Measurements from ENCODE around the gene FBXL14.
"Not testable (repeated sequence)": the region's sequence is repeated elsewhere in the genome, so short reads cannot be mapped to it uniquely, and the experiment has no call there.

FBXL14 gene

DNA sequence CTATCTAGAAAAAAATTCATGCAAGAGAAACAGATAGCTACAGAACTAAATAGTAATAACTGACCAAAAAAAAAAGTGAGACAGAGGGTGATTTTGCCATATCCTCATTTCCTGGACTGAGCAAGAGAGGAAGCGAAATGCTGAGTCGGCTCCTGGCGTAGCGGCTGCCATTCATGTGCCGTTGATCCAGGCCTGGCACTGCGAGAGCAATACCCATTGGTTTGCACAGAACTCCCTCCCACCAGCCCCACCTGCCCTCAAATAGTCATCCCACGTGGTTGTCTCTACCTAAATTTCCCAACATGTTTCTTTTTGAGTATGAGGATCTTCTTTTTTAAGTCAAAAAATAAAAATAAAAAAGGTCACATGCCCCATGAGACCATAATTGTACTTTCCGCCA, 25.2 kb upstream of the FBXL14 start:
- DNase-seq (ENCODE audit: low read depth), result no peak

DNA sequence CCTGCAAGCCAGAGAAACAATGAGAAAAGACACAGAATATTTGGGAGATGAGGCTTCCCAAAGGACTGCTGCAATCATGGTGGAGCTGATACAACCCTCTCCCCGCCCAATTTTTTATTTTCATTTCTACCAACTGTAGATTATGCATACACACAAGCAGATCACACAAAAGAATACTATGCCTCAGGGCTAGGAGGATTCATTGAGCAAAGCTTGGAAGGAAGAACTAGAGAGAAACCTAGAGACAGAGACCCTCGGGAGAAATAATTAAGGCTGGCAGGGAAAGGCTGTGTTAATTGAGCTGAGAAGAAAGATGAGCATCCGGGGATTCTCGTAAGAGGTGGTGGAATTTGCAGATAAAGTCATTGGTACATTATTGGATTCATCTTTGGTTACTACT, 24.8 kb upstream of the FBXL14 start:
- no peak for DNase-seq (ENCODE audit: low read depth)

DNA sequence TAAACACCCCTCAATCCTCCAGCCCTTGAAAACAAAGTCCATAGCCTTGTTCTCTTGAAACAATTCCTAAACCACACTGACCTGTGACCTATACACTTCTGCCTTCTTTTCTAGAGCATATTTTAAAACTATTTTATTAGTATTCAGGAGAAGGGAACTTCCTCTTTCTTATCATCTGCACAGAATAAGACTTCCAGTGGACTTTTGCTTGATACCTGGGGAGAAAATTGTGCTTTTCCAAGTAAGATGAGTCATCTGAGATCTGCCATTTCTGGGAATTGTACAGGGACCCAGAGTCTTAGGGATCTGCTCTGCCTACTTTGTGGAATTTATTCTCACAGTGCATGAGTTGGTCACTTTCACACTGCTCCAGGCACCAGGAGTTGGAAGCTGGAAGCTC, 24.1 kb upstream of the FBXL14 start:
- DNase-seq (ENCODE audit: low read depth), result no peak

DNA sequence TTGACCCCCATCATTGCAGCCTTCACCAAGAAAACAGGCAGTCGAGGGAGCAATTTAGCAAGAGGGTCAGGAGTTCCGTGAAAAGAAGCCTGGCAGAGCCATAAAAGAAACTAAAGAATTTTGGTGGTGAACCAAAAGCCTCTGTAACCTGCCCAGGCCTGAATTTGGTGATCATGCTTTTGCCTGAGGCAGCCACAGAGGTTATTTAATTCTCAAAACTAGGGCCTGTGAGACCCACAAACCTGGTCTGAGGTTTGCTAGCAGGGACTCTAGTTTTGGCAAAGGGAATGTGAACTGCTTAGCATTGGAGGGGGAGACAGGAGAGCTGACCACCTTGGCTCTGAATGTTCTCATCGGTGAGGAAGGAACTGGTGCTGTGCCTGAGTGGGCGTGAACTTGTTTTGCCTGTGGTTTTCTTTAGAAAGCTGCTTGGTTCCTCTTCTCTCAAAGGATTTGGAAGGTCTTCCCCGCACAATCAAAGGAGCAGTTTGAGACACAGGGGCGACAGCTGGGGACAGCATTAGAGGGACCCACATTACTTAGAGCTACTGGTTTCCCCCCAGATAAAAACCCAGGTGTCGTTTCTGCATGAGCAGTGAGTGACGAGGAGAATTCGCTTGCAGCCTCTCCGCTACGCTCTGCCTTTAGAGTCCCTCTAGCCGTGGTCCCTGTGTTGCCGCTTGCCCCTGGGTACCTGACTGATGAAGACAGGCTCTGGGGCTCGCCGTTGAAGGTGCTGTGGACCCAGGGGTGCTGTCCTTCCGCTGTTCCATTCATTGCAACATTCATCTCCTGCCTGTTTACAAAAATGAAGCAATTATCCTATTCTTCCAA, 22.1 kb upstream of the FBXL14 start:
- no peak for DNase-seq (ENCODE audit: low read depth)

DNA sequence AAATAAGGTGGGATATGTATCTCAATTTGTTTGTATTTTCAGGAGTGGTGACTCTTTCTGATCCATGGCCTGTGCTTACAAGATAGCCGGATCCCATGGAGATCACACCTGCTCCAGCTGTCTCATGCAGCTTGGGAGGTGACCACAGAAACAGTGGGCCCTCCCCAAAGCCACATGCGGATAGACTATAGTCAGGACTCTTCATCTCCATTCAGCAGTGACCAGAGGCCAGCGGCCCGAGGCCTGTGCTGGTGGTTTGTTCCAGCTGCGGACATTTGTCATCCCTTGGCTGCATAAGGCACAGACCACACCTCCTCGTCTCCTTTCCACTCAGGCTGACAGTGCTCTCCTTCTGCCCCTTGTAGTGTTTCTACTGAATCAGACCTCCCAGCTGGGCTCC, 20.0 kb upstream of the FBXL14 start:
- no peak for DNase-seq (ENCODE audit: low read depth)

DNA sequence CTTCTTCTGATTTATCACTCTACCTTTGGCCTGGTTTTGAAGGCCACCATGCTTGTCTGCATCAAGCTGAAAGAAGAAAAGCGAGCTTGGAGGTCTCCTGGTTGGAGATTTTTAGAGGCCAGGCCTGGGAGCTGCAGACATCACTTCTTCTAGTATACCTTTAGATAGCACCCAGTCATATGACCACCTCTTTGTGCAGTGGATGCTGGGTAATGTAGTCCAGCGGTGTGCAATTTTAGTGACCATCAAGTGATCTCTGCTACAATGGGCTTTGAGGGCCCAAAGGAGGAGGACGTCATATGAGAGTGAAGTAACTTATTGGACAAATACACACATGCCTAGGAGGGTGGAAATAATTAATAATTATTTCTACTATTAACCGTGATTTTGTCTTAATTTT, 19.5 kb upstream of the FBXL14 start:
- DNase-seq (ENCODE audit: low read depth), result no peak

DNA sequence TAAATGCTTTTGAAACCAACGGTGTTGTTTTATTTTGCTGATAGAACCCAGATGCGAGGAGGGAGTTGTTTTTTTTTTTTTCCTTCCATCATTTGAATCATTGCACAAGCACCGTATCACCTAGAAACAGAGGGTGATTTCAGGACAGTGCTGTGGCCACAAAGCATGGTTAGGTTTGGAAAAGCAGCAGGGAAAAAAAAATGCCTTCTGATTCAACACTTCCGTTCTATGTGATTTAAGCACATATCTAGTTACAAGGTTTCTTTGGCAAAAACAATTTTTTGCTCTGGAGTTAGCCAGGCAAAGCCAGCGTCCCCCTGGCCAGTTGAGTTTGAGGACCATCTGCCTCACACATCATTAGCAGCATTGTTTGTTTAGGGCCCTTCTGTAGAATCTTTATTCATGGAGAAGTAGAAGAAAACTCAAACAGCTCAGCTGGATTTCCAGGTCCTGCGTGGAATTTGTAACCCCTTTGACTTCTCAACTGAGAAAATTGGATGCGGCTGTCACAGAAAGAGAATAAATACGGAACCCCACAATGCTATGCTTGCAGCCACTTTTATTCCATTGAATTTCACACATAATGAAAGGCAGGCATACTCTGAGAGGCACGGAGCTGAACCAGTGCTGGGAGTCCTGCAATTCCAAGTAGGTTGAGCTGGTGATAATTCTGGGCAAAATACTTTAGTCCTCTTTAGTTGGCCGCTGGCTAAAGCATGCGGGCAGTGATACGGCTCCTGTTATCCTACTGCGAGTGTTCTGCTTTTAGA, 17.6 kb upstream of the FBXL14 start:
- peak; percentile 87 for DNase-seq (ENCODE audit: low read depth)

DNA sequence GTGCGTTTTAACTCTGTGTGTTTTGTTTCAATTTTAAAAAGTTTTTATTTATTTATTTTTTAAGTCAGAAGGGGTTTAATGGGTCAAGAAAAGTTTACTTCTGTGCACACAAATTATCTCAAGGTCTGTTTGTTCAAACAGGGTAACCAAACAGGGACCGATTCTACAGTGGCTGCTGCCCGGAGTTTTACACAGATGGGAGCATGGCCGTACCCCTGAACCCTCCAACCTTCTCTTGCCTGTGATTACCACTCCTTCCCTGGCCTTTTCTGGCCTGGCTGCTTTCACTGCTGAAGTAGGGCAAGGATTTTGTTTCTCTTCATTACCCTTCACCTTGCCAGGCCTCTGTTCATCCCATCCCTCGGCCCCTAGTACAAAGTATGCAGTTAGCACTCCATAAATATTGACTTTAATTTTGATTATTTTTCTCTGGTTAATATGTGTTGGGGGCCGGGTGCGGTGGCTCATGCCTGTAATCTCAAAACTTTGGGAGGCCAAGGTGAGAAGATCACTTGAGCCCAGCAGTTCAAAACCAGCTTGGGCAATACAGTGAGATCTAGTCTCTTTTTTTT, 15.8 kb upstream of the FBXL14 start:
- no peak for DNase-seq (ENCODE audit: low read depth)

DNA sequence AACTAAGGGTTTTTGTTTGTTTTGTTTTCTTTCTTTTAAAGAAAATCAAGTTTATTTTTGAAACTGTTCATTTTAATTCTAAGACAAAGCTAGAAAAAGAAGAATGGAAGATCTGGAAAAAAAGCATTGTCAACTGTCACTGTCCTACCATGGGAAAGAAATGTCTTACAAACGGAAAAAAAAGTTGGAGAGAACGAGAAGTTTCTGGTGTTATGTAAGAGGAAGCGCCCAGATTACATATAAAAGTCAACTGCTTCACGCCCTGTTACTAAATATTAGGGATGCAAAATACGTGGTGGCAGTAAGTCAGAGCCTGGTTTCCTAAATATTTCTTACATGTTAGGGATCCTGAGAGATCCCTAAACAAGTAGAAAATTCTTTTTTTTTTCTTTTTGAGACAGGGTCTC, 14.3 kb upstream of the FBXL14 start:
- DNase-seq (ENCODE audit: low read depth), result no peak

DNA sequence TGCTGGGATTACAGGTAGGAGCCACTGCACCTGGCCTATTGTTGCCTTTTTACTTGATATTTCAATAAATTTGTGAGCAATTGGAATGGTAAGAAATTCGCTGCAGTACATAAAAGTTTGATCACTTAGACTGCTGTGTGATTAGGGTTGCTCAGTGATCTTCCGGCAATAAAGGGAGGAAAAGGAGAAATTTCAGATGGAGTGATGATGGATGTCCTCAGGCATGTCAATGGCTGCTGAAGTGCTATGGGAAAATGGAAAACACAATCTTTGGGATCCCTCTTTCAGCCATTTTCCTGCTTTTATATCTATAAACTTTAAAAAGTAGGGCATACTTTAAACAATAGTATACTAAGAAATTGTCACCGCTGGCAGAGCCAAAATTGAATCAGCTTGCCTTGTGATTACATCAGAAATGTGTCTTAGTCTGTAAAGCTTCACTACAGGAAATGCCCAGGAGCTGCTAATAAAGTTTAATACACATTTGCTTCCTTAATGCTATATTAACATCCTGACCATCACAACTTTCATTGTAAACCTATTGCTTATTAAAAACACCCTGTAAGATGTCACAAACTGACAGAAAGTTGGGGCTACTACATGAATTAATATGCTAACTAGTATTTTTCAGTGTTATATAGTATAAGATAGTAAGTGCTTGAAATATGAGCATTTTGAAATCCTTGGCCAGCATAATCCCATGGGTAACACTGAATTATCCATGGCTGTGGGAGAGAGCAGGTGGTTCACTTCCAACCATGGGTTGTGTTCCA, 13.7 kb upstream of the FBXL14 start:
- no peak for DNase-seq (ENCODE audit: low read depth)

DNA sequence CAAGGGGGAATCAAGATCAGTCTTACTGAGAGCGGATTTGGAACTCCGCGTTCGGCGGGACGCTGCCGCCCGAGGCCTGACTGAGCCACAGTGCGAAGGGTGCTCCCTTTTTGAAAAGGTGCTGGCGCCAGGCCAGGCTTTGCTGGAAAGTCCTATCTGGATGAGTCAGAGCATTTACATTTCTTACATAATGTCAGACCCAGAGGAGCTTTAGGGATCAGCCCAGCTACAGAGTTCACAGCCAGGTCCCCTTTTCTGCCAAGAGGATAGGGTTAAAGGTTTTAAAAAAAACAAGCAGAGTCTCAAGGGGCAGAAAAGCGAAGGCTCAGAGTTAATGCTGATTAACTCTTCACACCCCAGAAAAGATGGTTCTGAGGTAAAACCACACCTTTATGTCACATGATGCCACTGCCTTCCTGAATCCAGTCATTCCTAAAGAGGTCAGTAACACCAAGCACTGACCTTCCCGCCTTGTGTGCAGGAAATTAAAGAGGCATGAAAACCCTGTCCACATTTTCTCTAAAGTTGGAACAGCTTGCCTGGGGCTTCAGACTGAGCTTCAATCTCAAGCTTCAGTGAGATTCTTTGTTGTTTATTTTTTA, 11.7 kb upstream of the FBXL14 start:
- DNase-seq (ENCODE audit: low read depth), result peak; percentile 81

DNA sequence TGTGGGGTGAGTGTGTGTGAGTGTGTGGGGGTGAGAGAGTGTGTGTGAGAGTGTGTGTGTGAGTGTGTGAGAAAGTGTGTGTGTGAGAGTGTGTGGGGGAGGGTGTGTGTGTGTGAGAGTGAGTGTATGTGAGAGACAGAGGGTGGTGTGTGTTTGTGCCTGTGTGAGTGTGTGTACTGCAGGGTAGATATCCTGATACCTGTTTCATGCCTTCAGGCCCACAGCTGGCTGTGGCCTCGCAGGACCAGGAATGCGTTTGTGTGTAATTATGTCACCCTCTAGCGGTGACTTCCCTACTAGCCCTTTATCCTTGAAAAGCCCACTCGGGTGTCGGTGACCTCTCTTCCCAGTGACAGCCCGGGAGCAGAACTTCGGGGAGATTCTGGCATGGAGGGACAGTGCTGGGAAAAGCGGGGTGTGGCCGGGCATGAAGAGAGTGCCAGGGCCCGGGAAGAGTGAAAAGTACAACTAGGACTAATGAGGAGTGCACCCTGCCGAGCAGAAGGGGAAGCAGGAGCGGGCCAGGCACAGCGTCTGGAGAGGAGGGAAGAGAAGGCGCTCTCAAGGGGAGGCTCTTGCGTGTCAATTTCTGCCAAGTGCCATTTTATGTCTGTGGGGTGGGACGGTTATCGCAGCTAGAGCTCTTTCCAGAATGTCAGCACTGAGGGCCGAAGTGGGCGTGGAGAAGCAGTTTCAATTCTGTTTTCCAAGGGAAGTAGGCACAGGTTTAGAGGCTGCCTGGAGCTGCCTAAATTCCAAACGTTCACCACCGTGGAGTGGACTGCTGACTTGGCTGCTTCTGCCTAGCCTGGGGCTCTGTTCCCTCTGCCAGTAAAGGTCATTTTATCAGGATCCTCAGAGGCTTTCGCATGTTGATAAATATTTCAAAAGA, 11.0 kb upstream of the FBXL14 start:
- no peak for DNase-seq (ENCODE audit: low read depth)

DNA sequence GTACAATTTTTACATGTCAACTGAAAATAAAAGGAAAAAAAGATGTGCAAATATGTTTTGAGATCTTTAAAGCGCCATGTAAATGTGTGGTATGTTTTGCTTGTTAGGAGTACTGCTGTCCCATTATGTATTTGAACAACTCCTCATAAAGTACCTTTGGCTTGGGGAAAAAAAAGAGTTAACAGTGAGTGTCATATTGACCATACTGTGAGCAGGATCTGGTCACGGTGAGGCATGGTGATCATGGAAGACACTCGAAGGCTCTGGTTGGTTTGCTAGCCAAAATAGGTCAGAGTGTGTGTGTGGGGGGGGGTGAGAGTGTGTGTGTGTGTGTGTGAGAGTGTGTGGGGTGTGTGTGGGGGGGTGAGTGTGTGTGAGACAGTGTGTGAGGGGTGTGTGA, 10.1 kb upstream of the FBXL14 start:
- DNase-seq (ENCODE audit: low read depth), result no peak

DNA sequence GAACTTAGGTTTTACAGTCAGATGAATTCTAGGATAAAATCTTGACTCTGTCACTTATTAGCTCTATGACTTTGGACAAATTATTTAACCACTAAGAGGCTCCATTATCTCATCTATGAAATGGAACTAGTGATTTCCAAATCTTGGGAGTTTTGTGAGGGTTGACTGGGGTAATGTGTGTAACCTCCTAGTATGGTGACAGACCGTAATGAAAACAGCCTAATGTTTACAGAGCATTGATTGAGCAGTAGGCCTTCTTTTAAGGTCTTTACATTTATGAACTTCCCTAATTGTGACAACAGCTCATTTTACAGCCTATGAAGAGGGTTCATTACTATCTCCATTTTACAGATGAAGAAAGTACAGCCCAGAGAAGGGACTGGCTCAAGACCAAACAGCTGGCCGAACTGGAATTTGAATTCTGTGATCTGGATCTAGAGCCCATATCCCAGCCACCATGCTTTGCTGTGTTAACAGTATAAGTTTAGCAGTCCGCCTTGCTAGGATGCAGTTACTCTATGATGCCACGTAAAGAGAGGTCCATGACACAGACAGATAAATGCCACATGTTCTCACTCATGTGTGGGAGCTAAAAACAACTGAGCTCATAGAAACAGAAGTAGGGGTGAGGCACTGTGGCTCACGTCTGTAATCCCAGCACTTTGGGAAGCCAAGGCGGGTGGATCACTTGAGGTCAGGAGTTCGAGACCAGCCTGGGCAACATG, 9.1 kb upstream of the FBXL14 start:
- no peak for DNase-seq (ENCODE audit: low read depth)

DNA sequence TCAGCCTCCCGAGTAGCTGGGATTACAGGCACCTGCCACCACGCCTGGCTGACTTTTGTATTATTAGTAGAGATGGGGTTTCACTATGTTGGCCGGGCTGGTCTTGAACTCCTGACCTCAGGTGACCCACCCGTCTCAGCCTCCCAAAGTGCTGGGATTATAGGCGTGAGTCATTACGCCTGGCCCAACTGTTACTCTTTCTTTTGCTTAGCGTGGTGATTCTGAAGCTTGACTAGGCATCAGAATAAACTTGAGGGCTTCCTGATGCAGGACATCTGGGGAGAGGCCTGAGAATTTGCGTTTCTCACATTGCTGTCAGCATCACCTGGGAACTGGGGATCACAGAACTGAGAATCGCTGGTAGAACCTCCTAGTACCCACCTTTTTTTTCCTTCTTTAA, 8.3 kb upstream of the FBXL14 start:
- DNase-seq (ENCODE audit: low read depth), result not testable (repeated sequence)

DNA sequence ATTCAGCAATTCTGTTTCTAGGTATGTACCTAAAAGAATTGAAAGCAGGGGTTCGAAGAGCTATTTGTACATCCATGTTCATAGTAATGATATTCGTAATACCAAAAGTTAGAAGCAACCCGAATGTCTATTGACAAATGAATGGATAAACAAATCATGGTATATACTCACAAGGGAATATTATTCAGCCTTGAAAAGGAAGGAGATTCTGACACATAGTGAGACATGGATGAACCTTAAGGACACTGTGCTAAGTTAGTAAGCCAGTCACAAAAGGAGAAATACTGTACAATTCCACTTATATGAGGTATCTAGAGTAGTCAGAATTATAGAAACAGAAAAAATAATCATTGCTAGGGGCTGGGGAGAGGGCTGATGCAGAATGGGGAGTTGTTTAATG, 4.4 kb upstream of the FBXL14 start:
- DNase-seq (ENCODE audit: low read depth), result no peak

DNA sequence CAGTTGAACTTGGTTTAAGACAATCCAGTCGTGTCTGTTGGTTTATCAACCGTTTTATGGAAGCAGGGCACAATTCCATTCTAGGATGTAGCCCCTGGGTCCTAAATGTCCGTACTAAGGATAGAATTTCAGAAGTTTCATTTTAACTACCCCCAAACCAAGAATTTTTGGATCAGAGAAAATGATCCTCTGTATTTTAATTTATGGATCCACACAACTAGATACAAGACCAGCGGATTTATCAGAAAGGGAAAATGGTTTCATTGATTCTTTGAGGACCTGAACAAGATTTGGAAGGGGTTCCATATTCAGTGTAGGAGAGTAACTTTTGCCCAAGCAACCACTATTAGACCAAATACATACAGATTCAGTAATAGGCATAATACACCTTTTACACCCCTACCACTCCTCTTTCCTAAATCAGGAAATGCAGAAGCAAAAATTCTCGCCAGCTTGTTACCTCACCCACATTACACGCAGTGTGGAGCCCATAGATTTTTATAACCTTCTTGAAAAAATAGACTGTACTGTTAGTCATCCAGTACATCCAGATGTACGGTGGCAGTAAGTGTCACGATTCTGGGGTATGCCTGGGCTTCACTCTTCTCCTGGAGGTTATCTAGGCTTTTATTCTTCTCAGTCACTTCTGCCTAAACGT, 1.4 kb upstream of the FBXL14 start:
- DNase-seq (ENCODE audit: low read depth), result no peak

DNA sequence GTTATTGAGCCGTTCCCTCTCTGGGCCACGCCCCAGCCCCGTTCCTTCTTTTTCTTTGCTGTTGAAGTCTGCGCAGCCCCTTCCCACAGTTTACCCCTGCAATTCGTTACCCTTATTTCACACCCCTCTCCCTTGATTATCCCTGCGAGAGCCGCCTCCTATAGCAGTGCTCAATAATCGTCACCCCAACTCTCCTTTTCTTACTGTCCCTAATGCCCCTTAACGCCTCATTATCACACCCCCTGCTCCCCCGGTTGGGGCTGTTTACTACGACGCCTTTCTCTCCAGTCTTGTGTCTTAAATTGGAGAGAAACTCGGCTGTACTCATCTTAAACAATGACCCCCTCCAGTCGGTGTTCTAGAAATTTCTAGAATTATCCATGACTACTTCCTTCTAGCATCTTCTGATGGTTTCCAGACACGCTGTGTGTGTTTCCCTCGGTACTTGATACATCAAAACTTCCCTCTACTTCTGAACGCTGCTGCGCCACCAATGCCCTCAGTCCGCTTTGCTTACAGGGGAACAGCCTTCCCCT, 713 bp upstream of the FBXL14 start:
- no peak for DNase-seq (ENCODE audit: low read depth)

DNA sequence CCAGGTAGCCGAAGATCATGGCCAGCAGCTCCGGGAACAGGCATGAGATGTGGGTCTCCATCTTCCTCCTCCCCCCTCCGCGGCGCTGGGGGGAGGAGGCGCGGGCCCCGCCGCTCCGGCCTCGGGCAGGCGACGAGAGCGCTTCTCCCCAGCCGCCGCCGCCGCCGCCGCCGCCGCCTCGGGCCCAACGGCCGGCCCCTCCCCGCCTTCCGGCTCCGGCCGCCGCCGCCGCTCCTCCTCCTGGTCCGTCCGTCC, 448 bp downstream of the FBXL14 start:
- no peak for DNase-seq (ENCODE audit: low read depth)
